Mononuclear cell (primary cell): ENCODE measurements around the gene RSPH1. TPM values are rescaled to one million over a fixed set of nuclear protein-coding genes. Genes with fewer than 3 reads are reported as not detected.

Experiments used
- H3K27me3 ChIP-seq: 2 replicates; pipeline ENCODE4 v1.6.0; 2011; ENCODE audit warnings: low read length, control low read depth; ENCODE audit not compliant: insufficient read depth
- H3K4me1 ChIP-seq: 2 replicates; pipeline ENCODE4 v1.5.1; 2011; ENCODE audit warnings: mild to moderate bottlenecking, low read length, control low read depth; ENCODE audit not compliant: insufficient read depth
- H3K4me3 ChIP-seq: 2 replicates; pipeline ENCODE4 v1.5.1; 2011; ENCODE audit warnings: mild to moderate bottlenecking, low read length, moderate library complexity
- H3K9me3 ChIP-seq: 2 replicates; pipeline ENCODE4 v1.5.1; 2011; ENCODE audit warnings: low read depth, mild to moderate bottlenecking, control low read depth, low read length
- total RNA-seq: library from RNA; depleted of rRNA; stranded (reverse); fragments of >200 nt; gene quantifications from one replicate; pipeline ENCODE4 v1.2.3, GENCODE V29; 2012

Gene RSPH1
- total RNA-seq, 1 donor = 0.10 TPM

DNA sequence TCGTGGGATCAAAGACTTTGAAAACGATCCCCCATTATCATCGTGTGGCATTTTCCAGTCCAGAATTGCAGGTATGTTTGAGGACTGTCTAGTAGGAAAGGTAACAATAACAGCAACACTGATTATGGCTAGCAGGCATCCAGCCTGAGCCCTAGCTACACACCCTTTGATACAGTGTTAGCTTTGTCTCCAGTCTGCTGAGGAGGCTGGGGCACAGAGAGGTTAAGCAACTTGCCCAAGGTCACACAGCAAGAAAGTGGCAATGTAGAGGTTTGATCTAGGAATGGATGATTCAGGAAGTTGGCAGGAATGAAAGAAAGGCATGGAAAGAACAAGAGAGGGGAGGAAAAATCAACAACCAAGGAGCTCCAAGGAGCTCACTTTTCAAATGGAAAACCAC, 61.1 kb downstream of the RSPH1 start:
- peaks cover 4% of the 10 kb centered on the region for H3K27me3 ChIP-seq
- no peak overlapping the region for H3K4me3 ChIP-seq
- H3K4me1 ChIP-seq = peaks cover 6% of the 10 kb centered on the region
- H3K9me3 ChIP-seq = no peaks in the 10 kb centered on the region

GRCh38 chr21:42433946-42434551, 62.0 kb downstream of the RSPH1 start:
- Histone ChIP-seq H3K27me3 (peaks cover 4% of the 10 kb centered on the region), H3K4me1 (no peaks in the 10 kb centered on the region), H3K4me3 (no peak overlapping the region), H3K9me3 (no peaks in the 10 kb centered on the region)

- Histone ChIP-seq H3K4me3 (no peak overlapping the region), H3K4me1 (no peaks in the 10 kb centered on the region), H3K27me3 (peaks cover 4% of the 10 kb centered on the region), H3K9me3 (no peaks in the 10 kb centered on the region)
These were observed 63.3 kb downstream of the RSPH1 start for GRCh38 chr21:42432695-42433094.

GRCh38 chr21:42431196-42431595, 64.8 kb downstream of the RSPH1 start:
- Histone ChIP-seq H3K9me3 (no peaks in the 10 kb centered on the region), H3K4me3 (no peak overlapping the region), H3K27me3 (peaks cover 4% of the 10 kb centered on the region), H3K4me1 (peaks cover 10% of the 10 kb centered on the region)

DNA sequence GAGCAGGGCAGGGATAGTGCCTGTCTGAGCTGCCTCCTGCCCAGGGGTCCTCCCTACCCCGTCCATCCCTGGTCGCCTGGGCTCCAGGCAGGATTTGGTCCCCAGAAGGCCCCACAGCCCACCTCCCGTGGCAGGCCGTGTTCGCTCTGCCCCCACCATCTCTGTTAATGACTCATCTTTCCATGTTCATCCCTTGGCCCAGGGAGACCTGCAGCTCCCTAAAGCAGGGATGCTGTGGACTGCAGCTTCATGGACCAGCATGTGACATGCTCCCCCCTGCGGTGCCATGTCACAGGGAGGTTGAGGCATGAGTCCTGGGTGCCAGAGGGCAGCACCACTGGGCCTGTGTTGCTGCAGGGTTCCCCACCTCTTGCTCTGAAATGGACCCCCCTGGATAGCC, 65.5 kb downstream of the RSPH1 start:
- Histone ChIP-seq H3K4me3 (no peak overlapping the region), H3K27me3 (peaks cover 4% of the 10 kb centered on the region), H3K4me1 (peaks cover 17% of the 10 kb centered on the region), H3K9me3 (no peaks in the 10 kb centered on the region)

DNA sequence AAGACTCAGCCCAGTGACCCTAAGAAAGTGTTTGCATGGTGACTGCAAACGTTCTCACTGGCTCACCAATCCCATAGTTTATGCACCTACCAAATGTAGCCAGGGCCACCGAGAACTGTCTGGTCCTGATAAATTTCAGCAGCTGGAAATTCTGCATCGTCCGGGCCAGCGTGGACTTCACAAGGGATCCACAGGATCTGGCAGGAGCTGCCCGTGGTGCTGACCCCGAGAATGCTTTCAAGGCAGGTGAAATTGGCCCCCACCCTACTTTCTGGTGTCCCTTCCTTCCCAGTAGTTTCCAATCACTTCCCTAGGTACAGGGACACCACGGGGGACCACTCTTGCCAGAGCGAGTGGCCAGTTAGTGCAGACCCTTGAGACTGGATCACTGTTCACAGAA, 66.2 kb downstream of the RSPH1 start:
- peaks cover 4% of the 10 kb centered on the region for H3K27me3 ChIP-seq
- no peak overlapping the region for H3K4me3 ChIP-seq
- H3K9me3 ChIP-seq = no peaks in the 10 kb centered on the region
- peaks cover 24% of the 10 kb centered on the region for H3K4me1 ChIP-seq

- Histone ChIP-seq H3K9me3 (no peaks in the 10 kb centered on the region), H3K4me1 (peaks cover 32% of the 10 kb centered on the region)
These were observed 67.0 kb downstream of the RSPH1 start for GRCh38 chr21:42429021-42429420.

GRCh38 chr21:42427809-42428419, 68.1 kb downstream of the RSPH1 start:
- no peak overlapping the region for H3K4me3 ChIP-seq
- H3K4me1 ChIP-seq = peaks cover 43% of the 10 kb centered on the region
- H3K9me3 ChIP-seq = no peaks in the 10 kb centered on the region
- H3K27me3 ChIP-seq = peaks cover 4% of the 10 kb centered on the region

More at GRCh38 chr21:42429021-42429420, 67.0 kb downstream of the RSPH1 start:
- H3K4me3 ChIP-seq = no peak overlapping the region
- peaks cover 4% of the 10 kb centered on the region for H3K27me3 ChIP-seq

- Histone ChIP-seq H3K4me1 (peaks cover 46% of the 10 kb centered on the region), H3K4me3 (no peak overlapping the region), H3K9me3 (no peaks in the 10 kb centered on the region), H3K27me3 (no peaks in the 10 kb centered on the region)
These were observed 69.0 kb downstream of the RSPH1 start for GRCh38 chr21:42426876-42427480.

DNA sequence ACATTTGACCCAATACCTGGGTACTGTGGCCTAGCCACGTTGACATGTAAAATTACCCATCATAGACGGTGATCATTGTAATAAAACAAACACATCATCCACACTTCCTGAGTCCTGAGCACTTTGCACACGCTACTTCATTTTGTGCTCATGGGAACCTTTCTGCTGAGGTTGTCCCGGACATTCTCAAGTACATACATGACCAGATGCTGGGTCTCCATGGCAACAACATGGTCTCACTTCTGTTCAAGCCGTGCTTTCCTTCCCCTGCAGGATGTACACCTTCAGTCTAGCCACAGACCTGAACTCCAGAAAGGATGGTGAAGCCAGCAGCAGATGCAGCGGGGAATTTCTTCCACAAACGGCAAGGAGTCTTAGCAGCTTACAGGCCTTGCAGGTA, 69.6 kb downstream of the RSPH1 start:
- H3K9me3 ChIP-seq = no peaks in the 10 kb centered on the region
- H3K4me1 ChIP-seq = peaks cover 46% of the 10 kb centered on the region
- no peaks in the 10 kb centered on the region for H3K27me3 ChIP-seq
- H3K4me3 ChIP-seq = no peak overlapping the region

GRCh38 chr21:42425591-42425990, 70.4 kb downstream of the RSPH1 start:
- Histone ChIP-seq H3K9me3 (no peaks in the 10 kb centered on the region), H3K4me1 (peaks cover 52% of the 10 kb centered on the region), H3K4me3 (no peak overlapping the region), H3K27me3 (no peaks in the 10 kb centered on the region)

DNA sequence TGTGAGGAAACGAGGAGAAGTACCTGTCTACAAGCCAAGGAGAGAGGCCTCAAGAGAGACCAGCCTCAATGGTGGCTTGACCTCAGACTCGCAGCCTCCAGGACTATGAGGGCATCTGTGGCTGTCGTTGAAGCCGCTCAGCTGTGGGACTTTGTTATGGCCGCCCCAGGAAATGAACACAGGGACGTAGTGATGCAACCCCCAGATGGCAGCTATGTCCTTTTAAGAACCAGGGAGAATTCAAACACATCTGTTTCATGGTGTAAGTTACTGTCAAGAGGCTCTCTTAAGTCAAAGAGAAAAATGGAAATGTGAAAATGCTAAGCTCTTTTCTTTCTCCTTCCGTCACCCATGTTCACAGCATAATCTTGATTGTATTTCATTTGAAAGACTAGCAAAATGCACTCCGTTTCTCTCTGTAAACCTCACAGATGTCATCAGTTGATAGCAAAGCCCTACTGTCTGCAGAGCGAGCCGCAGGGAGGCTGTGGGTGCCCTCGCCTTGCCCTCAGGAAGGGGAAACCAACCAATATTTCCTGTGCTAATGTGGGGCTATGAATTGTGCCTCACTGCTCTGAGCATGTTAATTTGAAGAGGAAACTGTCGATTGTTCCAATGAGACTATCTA, 71.0 kb downstream of the RSPH1 start:
- no peak overlapping the region for H3K4me3 ChIP-seq
- peaks cover 54% of the 10 kb centered on the region for H3K4me1 ChIP-seq
- H3K9me3 ChIP-seq = no peaks in the 10 kb centered on the region
- H3K27me3 ChIP-seq = no peaks in the 10 kb centered on the region

GRCh38 chr21:42423685-42424084, 72.3 kb downstream of the RSPH1 start:
- no peaks in the 10 kb centered on the region for H3K27me3 ChIP-seq
- no peak overlapping the region for H3K4me3 ChIP-seq
- H3K4me1 ChIP-seq = peaks cover 54% of the 10 kb centered on the region
- H3K9me3 ChIP-seq = no peaks in the 10 kb centered on the region

DNA sequence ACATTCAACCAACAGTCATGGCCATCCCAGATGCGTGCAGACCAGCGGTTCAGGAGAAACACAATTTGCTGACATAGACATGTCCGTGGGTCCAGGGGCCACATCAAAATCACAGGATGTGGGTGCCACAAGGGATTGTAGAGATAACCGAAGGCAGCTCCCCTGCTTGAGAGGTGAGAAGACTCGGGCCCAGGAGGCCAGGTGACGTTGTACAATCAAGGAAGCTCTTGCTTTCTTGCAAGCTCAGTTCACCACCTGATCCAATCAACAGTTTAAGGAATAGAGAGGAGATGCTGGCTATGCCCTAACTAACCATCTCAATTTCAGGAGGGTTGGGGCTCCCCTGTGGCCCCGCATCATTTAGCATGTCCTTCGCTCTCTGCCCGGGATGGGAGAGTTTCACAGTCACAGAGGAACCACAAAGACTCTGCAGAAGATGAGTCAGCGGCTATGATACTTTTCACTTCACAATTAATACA, 72.8 kb downstream of the RSPH1 start:
- H3K4me3 ChIP-seq = no peak overlapping the region

More for the DNA sequence above, 72.8 kb downstream of the RSPH1 start:
- no peaks in the 10 kb centered on the region for H3K9me3 ChIP-seq
- H3K27me3 ChIP-seq = no peaks in the 10 kb centered on the region
- H3K4me1 ChIP-seq = peaks cover 54% of the 10 kb centered on the region
